HEK293T (cell line): Measurements from ENCODE around the gene ABCD4.

Source experiments
- FOXM1 ChIP-seq: fragments of 450-650 bp; IDR thresholded peaks from 2 replicates; pipeline ENCODE4 v1.6.1; 2017; ENCODE audit warnings: mild to moderate bottlenecking, borderline replicate concordance
- SP1 ChIP-seq: fragments of 450-650 bp; IDR thresholded peaks from 2 replicates; pipeline ENCODE4 v1.6.1; 2017
- TARDBP ChIP-seq: fragments of 450-650 bp; IDR thresholded peaks from 2 replicates; pipeline ENCODE4 v1.6.1; 2016

DNA sequence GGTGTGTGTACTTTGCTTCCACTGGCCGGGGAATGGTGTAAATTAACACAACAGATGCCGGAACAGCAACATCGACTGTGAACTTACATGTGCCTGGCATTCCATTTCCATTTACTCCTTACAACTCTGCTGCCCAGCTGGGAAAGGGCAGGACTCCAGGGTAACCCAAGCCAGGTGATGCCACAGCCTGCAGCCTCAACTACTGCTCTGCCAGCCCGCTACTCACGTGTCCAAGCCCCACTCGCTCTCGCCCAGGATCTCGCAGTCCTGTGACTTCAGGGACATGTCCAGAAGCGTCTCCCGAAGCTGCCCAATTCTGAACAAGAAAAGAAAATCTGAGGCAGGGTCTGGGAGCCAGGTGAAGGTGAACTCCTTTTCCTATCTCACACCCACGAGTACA lies 10.7 kb downstream of the ABCD4 start:
- TF ChIP-seq SP1: no peak
- no peak for TF ChIP-seq FOXM1
- no peak for TF ChIP-seq TARDBP
